ENCODE measurements around the gene NSUN7. TPM values are rescaled to one million over a fixed set of nuclear protein-coding genes. Genes with fewer than 3 reads are reported as not detected.
"Not testable (repeated sequence)": the region's sequence is repeated elsewhere in the genome, so short reads cannot be mapped to it uniquely, and the experiment has no call there.

The NSUN7 gene, protein sequence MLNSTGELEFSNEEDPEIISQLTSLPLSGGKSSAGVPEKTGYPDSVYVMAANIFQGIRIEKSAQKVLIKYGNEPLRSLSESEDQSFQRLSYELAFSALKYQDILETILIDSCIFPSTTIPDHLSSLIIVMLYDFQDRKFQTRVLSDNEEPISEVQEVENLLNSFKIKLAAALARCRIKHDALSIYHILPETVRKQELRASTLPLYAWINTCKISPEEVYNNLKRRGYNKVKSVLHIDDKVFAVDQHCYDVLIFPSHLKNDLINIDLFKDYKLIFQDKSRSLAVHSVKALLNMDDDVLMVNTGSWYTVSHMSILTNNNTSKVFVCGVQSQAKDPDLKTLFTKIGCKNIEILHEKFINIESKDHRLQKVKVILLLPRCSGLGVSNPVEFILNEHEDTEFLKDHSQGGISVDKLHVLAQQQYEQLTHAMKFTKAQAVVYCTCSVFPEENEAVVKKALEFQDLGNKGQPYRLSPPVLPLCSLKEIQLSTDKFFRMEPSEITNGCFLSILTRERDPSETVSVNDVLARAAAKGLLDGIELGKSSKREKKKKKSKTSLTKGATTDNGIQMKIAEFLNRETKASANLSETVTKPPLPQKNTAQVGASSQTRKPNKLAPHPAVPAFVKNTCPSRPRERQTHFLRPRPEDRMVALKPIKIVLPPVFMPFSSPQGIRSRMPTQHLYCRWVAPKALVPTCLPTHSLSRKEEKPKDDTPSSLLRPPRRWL
- 0.09 TPM in 1 of 2 replicates, not detected in the other for total RNA-seq

GRCh38 chr4:40749717-40750460 is at the start of gene NSUN7:
Gene NSUN7, plus strand, starts transcription at chr4:40749955. Its CDS starts 739 bp downstream, at chr4:40750694.
- peak; percentile 21 for DNase-seq

- no peak for DNase-seq
These were observed 47.5 kb upstream of the NSUN7 start for GRCh38 chr4:40702137-40702799.

DNA sequence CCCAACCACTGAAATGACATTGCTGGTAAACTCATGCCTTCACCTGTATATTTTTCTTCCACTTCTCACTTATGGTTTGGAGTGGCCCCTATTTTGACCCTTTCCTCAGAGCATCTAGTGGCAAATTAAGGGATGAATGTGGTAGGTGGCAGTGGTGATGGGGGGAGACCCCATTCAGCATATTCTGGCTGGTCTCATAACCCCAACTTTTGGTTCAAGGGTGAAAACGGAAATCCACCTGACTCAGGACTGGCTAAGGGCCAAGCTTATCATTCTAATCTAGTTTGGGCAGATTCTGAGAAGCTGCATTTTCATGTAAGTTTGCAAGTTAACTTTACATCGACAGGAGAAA is 47.0 kb upstream of the NSUN7 start:
- no peak for DNase-seq

GRCh38 chr4:40704073-40704472 is 45.7 kb upstream of the NSUN7 start:
- no peak for DNase-seq

DNA sequence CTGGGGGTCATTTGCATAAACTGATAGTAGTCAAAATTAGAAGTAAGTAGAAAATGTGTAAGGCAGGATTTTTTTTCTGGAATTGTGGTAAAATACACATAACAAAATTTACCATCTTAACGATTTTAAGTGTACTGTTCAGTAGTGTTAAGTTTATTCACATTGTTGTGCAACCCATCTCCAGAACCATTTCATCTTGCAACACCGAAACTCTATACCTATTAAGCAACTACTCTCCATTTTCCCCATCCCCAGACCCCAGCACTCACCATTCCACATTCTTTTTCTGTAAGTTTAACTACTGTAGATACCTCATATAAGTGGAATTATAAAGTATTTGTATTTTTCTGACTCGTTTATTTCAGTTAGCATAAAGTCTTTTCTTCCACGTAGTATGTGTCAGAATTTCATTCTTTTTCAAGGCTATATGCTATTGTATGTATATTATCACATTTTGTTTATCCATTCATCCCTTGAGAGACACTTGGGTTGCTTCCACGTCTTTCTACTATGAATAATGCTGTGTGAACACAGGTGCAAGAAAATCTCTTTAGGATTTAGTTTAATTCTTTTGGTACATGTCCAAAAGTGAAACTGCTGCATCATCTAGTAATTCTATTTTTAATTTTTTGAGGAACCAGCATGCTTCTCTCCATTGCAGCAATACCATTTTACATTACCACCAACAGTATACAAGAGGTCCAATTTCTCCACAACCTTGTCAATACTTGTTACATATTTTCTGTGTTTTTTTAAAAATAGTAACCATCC is 39.1 kb upstream of the NSUN7 start:
- no peak for DNase-seq

GRCh38 chr4:40713001-40713400 is 36.8 kb upstream of the NSUN7 start:
- DNase-seq, result not testable (repeated sequence)

DNA sequence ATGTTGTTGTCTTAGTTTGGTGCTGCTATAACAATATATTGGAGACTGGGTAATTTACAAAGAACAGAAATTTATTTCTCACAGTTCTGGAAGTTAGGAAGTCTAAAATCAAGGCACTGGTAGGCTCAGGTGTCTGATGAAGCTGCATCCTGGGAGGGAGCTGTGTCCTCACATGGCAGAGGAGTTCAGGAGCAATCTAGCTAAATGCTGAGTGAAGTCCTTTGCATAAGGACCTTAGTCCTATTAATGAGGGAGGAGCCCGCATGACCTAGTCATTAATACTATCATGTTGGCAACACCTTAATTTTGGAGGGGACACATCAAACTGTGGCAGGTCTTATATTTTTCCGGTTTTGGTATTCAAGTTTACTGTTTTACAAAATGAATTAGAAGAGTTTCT is 36.0 kb upstream of the NSUN7 start:
- DNase-seq, result no peak

DNA sequence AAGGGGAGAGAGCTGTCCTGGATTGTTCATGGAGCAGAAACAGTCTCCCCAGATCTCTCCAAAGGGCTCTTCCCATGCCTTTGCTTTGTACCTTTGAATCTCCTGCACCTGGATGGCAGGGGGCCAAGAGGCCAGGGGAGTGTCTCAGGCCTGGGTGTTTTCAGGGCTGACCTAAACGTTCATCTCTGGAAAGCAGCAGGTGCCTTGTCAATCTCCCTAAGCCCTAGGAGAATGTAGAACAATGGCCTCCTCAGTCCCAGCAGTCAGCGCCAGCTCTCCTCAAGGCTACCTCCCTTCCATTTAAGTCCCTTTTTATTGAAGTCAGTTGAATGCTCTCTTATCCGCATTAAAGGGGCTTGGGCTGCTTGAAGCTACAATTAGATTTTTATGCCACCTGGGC is 31.2 kb upstream of the NSUN7 start:
- DNase-seq, result no peak

- peak; percentile 44 for DNase-seq
These were observed 30.6 kb upstream of the NSUN7 start for GRCh38 chr4:40719008-40719623.

- no peak for DNase-seq
These were observed 29.4 kb upstream of the NSUN7 start for GRCh38 chr4:40720351-40720750.

- no peak for DNase-seq
These were observed 28.8 kb upstream of the NSUN7 start for GRCh38 chr4:40720916-40721315.

DNA sequence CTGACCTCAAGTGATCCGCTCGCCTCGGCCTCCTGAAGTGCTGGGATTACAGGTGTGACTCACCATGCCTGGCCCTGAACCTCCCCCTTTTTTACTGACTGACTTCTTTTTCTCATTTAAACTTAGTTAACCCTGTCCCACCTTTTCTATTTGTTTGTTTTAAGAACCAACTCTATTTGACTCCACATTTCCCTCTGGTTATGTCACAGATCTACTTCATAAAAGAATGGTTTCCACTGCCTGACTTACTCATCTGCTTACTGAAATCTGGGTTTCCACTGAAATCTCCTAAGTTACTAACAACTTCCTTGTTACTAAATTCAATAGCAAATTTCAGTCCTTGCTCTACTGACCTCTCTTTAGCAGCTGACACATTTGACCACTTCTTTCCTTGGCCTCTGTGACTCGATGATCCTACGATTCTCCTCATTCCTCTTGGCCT is 28.0 kb upstream of the NSUN7 start:
- peak; percentile 0 for DNase-seq

DNA sequence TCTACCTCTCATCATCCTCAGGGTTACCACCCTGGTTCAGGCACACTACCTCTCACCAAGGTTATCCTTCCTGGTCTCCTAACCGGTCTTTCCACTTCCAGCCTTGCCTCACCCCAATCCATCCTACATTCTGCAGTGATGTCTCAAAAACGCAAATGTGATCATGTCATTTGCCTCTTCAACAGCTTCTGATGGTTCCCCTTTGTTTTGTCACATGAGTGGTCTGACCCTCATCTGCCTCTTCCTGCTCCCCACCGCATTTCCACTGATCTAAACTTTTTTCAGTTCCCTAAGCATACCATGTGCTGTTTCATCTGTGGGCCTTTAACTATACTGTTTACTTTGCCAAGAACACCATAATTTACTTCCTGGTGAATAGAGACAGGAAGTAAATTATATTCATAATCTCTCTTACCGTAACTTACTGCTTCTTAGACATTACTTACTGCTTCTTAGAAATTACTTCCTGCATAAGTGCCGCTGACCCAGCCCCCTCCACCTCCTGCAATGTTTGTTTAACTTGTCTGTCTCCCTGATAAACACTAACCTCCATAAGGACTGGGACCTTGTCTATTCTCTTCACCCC is 27.1 kb upstream of the NSUN7 start:
- peak; percentile 29 for DNase-seq

- no peak for DNase-seq
These were observed 26.0 kb upstream of the NSUN7 start for GRCh38 chr4:40723728-40724127.

- no peak for DNase-seq
These were observed 21.4 kb upstream of the NSUN7 start for GRCh38 chr4:40728333-40728732.

DNA sequence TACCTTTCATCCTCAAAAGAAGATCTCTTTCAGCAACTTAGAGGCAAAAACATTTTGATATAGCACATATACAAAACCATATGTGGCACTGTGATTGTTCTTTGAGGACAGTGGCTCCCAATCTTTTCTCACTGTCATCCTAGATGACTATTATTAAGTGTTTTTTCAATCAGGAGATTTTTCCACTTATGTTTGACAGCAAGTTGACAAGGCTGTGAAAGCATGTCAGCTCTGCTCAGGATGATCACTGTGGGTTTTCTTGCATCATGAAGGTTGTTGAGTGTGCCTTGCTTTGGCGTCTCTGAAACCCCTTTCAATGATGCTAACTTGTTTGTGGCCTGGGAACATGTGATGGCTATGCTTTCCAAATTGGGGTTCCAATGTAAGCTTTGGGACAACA is 20.2 kb upstream of the NSUN7 start:
- no peak for DNase-seq

GRCh38 chr4:40730091-40730679 is 19.6 kb upstream of the NSUN7 start:
- no peak for DNase-seq

DNA sequence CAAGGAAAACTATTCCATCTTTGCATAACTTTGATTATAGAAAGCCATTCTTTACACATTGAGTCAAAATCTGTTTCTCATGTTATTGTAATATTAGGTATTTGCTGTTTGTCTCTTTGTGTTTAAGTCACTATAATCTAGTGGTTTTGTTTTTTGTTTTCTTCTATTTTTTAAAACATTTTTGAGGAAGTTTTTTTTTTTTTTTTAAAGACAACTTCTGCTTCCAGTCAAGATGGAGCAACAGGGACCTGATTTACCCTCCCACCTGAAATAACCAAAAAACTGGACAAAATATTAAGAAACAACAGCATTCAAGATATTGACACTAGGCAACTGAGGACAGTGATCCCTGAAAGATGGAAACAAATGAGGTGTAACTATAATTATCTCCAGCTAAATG is 18.4 kb upstream of the NSUN7 start:
- DNase-seq, result no peak

DNA sequence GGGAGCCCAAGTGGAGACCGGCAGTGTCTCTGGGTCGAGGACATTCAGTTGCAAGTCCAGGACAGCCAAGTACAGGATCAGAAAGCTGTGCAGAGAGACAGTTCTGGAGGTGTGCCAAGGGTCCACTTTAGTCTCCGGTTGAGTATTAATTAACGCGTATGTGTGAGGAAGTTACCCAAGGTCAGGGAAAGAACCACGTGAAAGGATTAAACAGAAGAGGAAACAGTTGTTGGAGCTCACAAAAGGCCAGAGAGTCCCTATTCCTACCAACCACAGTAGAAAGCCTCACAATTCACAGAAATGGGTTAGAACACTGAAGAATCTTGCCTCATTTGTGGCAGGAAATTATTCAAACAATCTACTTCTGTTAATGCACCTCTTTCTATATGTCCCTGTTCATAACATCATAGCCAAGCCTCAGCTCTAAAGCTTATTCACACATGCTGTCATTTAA is 17.9 kb upstream of the NSUN7 start:
- peak; percentile 71 for DNase-seq

DNA sequence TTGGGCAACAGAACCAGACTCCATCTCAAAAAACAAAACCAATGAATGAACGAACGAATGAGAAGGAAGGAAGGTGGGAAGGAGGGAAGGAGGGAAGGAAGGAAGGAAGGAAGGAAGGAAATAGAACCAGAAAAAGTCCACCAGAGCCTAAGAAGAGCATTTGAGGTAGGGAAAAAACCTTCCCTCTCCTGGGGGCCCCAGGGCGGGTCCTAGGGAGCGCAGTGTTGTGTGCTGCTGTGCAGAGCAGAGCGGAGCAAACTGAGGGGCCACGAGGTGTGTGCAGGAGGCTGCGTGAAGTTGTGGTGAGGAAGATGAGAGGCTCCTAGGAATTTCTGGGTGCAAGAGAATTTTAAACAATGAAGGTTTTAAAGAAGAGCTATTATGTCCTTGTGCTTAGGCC is 16.0 kb upstream of the NSUN7 start:
- DNase-seq, result no peak

- no peak for DNase-seq
These were observed 15.3 kb upstream of the NSUN7 start for GRCh38 chr4:40734497-40734896.
